Measurements from ENCODE around the gene FOXP1.

DNA sequence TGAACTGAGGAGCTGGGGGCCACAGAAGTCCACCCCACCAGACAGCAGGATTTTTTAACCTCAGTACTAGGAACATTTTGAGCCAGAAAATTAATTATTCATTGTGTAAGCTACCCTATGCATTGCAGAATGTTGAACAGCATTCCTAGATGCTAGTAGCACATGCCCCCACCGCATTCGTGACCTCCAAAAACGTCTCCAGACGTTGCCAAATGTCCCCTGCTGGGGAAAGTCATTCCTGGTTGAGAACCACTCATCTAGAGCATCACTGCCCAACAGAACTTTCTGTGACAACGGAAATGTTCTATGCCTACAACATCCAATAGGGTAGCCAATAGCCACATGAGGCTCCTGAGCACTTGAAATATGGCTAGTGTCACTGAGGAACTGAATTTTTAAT is 333.5 kb downstream of the FOXP1 start:
- TF ChIP-seq, protein P1, sequence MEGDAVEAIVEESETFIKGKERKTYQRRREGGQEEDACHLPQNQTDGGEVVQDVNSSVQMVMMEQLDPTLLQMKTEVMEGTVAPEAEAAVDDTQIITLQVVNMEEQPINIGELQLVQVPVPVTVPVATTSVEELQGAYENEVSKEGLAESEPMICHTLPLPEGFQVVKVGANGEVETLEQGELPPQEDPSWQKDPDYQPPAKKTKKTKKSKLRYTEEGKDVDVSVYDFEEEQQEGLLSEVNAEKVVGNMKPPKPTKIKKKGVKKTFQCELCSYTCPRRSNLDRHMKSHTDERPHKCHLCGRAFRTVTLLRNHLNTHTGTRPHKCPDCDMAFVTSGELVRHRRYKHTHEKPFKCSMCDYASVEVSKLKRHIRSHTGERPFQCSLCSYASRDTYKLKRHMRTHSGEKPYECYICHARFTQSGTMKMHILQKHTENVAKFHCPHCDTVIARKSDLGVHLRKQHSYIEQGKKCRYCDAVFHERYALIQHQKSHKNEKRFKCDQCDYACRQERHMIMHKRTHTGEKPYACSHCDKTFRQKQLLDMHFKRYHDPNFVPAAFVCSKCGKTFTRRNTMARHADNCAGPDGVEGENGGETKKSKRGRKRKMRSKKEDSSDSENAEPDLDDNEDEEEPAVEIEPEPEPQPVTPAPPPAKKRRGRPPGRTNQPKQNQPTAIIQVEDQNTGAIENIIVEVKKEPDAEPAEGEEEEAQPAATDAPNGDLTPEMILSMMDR (IDR thresholded peaks at IDR 0.05; ENCODE audit: low read depth, low read length), result no peak
- TF ChIP-seq EZH2phosphoT487 (IDR thresholded peaks at IDR 0.05; ENCODE audit: low read depth), result no peak

Data from OCI-LY3 (cell line).